SH-SY5Y (cell line): ENCODE measurements around the gene TPM1.

Experiments used
- GATA2 ChIP-seq: IDR thresholded peaks from 2 replicates; pipeline ENCODE4 v1.6.1; 2011; ENCODE audit warnings: mild to moderate bottlenecking, low read depth, low read length
- GATA3 ChIP-seq: IDR thresholded peaks from 2 replicates; pipeline ENCODE4 v1.6.1; 2011; ENCODE audit warnings: low read depth, mild to moderate bottlenecking, low read length, moderate library complexity

DNA sequence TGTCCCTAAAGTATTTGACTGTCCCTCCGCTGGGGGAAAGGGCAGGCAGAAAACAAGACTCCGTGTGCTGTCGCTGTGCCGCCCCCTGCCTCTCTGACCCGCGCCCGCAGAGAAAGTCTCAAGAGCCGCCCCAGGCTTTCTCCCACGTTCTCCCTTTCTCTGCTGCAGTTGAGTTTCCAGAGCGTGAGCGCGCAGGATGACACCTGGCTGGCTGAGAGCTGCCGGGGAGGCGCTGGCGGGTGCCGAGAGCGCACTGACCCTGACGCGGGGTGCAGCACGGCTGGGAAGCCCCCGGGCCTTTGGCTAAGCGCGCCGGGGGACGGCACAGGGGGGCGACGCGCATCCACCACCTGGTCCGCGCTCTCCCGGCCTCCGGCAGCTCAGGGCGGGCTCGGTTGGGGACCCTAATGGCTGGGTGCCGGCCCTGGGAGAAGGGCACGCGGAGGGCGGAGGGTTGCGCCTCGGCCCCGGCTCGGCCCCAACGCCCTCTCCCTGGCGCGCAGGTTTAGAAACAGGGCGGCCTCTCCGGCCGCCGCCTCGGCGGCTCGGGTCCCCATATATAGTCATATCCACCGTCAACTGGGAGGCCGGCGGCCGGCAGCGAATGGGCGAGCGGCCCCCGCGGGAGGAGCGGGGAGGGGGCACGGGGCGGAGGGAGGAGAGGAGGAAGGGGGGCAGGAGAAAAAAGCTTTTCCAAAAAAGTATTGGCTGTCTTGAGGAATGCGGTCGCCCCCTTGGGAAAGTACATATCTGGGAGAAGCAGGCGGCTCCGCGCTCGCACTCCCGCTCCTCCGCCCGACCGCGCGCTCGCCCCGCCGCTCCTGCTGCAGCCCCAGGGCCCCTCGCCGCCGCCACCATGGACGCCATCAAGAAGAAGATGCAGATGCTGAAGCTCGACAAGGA lies at the start of gene TPM1:
- TF ChIP-seq GATA3, result no peak
- no peak for TF ChIP-seq GATA2
